AG20443 (cell line): ENCODE data around the gene AIG1.

ENCODE experiments used
- DNase-seq: peaks from one replicate; pipeline ENCODE4 v3.0.0; 2012; ENCODE audit warnings: low spot score, mixed read lengths

AIG1 gene

GRCh38 chr6:143096403-143096802 lies 35.7 kb downstream of the AIG1 start:
- DNase-seq: no peak

DNA sequence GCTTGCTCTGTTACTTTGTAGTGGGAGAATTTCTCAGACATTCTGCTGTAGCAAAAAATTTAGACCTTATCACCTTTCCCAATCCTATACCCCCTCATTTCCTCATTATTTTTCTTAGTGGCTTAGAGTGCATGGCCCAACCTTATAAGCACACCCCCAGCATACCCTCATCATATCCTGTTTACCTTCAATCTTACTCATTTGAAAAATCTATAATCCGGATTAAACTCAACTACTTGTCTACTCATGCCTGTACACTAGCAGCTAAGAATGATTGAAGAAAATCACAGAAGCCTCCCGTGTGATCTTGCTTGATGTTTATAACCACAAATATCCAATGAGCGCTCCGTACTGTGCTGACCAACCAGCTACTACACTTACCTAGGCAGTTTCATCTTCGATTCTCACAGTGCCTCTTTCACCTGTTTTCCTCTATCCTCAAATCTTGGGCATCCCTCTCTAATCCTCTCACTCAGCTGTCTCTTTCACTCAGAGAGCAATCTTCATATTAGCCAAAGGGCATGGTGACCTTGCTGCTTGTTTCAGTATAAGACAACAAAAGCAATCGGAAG lies 36.6 kb downstream of the AIG1 start:
- DNase-seq: no peak

DNA sequence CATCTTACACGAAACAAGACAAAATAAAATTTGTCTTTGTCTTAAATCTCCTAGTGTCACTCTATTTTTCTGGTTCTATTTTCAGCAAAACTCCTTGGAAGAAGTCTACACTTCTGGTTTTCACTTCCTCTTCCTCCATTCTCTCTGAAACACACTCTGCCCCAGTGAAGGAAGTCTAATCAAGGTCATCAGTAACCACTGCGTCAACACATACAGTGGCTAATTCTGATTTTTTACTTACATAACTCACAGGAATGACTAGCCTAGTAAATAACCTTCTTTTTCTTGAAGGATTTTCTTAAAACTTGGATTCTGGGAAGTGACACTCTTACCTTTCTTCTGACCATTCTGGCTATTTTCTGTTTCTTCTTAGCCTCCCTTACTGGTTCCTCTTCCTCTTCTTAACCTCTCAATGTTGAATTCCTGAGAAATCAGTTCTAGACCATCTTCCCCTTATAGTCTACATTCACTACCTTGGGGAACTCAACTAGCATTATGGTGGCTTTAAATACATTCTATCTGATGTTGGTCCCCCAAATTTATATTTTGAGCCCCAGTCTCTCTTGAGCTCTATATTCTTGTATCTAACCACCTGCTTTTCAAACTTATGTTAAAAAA lies 37.5 kb downstream of the AIG1 start:
- DNase-seq: no peak

GRCh38 chr6:143099647-143100046 lies 39.0 kb downstream of the AIG1 start:
- no peak for DNase-seq

DNA sequence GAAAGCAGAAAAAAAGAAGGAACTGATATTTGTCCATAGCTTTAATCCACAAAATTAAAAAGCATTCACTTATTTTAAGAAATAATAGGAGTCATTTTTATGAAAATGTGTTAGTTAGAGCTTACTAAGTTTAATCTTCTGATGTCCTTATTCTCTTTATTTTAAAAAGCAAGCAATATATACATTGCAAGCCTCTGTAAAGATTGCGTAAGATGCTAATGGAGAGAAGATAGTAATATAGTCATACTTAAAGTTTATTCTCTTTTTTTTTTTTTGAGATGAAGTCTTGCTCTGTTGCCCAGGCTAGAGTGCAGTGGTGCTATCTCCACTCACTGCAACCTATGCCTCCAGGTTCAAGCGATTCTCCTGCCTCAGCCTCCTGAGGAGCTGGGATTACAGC lies 39.7 kb downstream of the AIG1 start:
- no peak for DNase-seq

DNA sequence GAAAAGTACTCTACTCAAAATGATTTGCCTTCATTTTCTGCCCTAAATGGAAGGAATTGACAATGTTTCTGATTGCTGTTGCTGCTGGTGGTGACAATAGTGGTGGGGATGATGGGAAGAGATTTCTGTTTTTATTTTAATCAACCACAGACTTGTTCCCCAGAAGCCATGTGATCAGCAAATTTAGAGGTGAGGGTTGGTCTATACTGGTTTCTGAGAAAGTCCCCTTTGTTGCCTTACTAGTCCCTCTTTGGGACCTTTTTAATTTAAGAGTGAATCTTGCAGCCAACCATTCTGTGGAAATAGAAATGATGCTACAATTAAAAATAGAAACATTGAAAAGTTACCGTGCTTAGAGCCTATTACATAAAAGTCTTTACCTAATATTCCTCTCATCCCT lies 43.2 kb downstream of the AIG1 start:
- no peak for DNase-seq

GRCh38 chr6:143107440-143107839 lies 46.8 kb downstream of the AIG1 start:
- no peak for DNase-seq

- DNase-seq: peak; percentile 20
These were observed 47.4 kb downstream of the AIG1 start for GRCh38 chr6:143107911-143108761.

DNA sequence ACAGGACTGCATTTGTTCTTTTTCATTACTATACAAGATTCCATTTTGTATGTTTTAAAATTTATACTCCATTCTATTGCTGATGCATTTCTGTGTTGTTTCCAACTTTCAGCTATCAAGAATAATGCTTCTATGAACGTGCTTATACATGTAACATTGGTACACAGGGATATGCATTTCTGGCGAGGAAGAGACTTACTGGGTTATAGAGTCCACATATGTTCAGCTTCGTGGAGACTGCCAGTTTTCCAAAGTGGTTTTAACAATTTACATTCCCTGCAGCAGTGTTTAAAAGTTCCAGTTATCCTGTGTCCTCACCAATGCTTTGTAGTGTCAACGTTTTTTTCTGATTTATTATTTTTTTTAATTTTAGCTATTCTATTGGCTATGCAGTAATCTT lies 48.5 kb downstream of the AIG1 start:
- DNase-seq: no peak

DNA sequence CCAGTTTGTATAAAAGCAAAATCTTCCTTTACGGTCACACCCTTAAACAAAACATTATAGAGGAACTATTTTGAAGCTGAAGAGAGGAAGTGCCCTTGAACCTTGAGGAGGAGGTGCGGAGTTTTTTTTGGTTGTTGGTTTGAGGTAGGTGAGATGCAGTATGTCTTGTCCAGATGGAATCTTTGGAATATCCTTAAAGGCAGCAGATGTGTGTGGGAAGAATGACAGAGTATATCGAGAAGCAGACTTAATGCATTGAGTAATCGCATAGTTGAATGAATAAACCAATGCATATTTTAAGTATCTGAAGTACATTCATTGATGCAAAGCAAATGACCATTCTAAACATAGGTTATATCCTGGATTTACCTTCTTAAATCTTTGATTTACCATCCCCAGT lies 49.9 kb downstream of the AIG1 start:
- no peak for DNase-seq

DNA sequence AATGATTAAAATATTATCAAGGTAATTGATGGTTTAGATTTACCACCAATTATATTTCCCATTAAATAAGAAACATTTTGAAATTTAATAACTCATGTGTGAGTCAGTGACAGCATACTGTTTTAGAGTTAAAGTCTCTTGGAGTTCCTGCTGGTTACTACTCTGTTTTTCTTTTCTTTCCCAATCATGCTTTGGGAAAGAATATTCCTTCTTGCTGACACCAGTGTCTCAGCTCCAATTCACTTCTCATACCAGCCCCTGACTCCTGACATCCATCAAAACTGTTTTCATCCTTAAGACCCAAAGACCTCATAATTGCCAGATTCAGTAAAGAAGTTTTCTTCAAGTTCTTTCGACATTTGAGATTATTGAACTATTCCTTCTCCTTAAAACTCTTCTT lies 50.3 kb downstream of the AIG1 start:
- peak; percentile 28 for DNase-seq

DNA sequence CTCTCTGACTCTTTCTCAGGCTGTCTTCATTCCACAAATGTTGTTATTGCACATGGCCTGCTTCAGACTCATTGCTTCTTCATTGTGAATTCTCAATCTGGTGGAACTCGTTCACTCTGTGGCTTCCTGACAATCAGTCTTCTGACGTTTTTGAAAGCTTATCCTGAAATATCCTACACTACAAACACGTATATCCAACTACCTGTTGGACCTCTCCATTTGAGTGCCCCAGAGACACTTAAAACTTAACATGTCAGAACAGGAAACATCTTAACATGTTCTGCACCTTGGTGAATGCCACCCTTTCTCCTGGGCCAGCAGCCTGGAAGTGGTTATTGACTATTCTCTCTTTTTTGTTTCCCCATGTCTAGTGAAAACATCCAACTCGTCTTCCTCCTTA lies 50.8 kb downstream of the AIG1 start:
- no peak for DNase-seq

GRCh38 chr6:143112084-143112768 lies 51.5 kb downstream of the AIG1 start:
- no peak for DNase-seq

DNA sequence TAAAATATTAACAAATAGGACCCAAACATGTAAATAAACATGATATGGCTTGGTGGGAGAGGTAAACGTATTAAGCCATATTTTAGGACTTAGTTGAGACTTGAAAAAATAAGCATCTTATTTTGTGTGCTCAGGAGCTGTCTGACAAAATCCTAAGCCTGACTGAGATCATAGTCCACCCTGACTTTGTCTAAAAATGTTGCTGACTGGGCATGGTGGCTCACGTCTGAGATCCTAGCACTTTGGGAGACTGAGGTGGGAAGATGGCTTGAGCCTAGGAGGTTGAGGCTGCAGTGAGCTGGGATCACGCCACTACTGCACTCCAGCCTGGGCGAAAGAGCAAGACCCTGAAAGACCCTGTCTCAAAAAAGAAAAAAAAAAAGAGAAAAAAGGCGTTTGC lies 52.1 kb downstream of the AIG1 start:
- DNase-seq: no peak

DNA sequence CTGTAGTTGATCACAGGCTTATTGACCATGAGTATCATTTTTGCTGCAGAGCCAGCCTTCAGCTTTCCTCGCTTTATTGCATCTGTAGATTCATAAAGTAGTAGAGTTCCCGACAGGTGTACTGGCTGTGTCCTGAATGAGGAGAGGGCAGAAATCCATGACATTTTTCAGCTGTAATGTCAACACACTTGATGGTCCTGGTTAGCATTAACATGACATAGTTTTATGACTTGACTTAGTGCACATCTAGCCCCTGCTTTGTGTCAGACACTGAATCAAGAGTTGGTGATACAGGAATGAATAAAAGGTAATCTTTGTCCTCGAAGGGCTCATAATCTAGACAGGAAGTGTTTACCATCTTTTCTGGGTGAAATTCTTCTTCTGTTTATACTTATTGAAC lies 55.0 kb downstream of the AIG1 start:
- no peak for DNase-seq

DNA sequence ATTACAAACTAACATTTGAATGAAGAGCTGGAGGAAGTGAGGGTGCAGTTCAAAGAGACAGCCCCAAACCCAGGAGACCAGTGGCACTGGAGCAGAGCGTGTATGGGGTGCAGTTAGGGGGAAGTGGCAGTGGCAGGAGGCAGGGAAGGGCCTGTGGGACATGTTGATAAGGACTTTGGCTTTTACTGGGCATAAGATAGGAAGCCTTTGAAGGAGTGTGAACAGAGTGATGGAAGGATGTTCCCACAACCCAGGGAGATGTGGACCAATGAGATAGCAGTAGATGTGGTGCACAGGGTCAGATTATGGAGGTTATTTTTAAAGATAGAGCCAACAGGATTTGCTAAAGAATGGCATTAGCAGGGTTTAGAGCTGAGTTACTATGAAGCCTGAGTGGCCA lies 56.4 kb downstream of the AIG1 start:
- no peak for DNase-seq

- DNase-seq: no peak
These were observed 58.6 kb downstream of the AIG1 start for GRCh38 chr6:143119260-143119659.

GRCh38 chr6:143123081-143123480 lies 62.4 kb downstream of the AIG1 start:
- DNase-seq: peak; percentile 37

- no peak for DNase-seq
These were observed 63.3 kb downstream of the AIG1 start for GRCh38 chr6:143123941-143124340.

DNA sequence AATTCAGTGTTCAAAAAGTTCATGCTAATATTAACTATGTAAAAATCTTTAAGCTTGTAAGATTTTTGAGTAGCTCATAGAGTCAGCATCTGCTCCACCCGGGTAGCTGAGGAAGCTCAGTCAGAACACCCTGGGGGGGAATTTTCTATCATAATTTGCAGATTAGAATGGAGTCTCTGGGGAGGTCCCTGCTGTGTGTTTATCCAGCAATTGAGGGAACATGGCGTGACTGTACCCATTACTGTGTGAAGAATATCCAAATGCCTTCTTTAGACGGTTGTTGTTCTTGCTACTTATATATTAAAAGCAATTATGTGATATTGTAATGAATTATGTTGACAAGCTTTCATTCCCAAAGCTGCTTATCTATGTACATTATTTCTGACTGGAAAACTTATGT lies 64.8 kb downstream of the AIG1 start:
- DNase-seq: no peak

DNA sequence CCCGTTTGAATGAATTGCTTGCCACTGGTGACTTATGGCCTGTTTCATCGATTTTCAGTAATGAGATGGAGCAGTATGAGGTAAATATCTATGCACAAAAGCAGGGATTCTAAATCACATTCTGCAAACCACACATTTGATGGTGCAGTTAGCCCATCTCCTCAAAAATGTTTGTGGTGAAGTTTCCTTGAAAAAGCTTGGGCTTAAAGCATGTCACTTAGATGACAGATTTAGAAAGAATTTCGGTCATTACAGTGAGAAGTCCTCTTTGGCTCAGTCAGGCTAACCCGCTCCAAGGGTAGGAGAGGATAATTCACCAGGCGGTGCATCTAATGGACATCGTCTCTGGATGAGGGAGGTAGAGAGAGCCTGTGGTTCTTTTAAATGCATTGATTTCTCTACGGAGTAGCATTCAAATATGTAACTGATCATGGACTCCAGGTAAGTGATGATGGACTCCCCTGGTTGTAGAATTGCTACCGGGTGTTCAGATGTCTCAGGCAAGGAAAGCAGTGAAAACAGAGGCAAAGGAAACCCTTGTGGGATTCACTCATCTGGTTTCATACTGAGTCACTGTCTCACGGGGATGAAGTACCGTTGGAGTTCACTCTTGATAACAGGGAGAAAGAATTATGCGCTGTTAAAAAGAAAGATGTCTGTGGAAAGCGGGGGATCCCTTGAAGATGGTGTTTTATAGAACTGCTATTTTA lies 65.3 kb downstream of the AIG1 start:
- DNase-seq: peak; percentile 29

DNA sequence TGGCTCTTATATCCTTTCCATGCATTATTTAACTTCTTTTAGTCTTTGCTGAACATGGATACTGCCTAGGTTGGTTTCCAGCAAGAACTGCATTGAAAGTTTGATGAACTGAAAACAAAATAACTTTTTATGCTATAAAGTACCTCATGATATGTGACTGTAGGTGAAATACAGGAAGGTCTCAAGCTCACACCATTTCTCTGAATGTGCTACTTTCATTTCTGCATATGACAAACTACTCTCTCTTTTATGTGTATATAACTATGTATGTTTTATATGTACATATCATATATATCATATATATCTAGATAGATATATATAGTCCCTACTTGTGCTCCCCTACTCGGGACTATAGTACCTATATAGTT lies 65.9 kb downstream of the AIG1 start:
- DNase-seq: no peak
